Right lobe of liver (tissue), 4 donors: Measurements from ENCODE around the gene ZFYVE19.

ENCODE experiments used
- CTCF ChIP-seq, 4 donors: fragments of 200-600 bp in 3 of 4; fragments of 450-650 bp in 1 of 4; IDR thresholded peaks; one replicate each; pipeline versions ENCODE4 v1.5.1 to v1.8.0; 2016 to 2022; ENCODE audit warnings: antibody characterized with exemption in 4 of 4, mild to moderate bottlenecking in 2 of 4
- POLR2A ChIP-seq: fragments of 450-650 bp; IDR thresholded peaks from one replicate; pipeline ENCODE4 v1.6.1; 2017; ENCODE audit warnings: antibody characterized with exemption, mild to moderate bottlenecking
- donor health status: DM: no; HTN: no; CAD: no.
- donor health status: DM: no; HTN: no; CAD: no.
- donor health status: DM: no; HTN: yes; CAD: no.

DNA sequence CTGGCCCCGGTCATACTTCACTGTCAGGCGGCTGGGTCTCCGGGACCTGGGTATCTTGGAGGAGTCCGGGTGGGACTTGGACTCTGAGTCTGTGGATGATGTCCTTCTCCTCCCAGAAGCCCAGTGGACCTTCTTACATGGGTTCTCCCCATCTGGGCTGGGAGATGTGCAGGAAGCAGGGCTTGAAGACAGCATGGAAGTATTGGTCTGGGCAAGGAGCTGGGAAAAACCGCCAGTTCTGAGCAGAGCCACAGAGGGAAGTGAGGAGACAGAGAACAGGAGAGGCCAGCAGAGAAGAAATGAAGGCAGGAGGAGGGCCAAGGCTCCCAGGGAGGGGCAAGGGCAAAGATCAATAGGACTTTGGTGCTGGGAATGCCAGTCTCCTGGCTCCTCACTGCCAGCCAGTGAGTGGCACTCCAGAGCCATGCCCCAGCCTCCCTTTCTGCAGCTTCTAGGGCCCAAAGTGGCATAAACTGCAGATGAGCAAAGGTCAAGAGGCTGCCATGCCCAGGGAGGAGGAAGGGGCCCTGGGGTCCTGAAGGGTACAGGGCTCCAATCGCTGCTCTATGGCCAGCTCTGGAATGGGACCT is 21.7 kb downstream of the ZFYVE19 start, which contains the start of gene PPP1R14D:
- TF ChIP-seq CTCF (IDR thresholded peaks at IDR 0.05) = no peak
- TF ChIP-seq POLR2A = no peak
